A673 (cell line): ENCODE results near the gene LMF1. TPM values are rescaled to one million over a fixed set of nuclear protein-coding genes. Genes with fewer than 3 reads are reported as not detected.

Source experiments
- BruUV-seq: library from RNA; stranded (reverse); fragments of 400-500 nt; replicated peaks from 2 replicates; lab custom pipeline; 2021; lab: Mats Ljungman, UMichigan
- CTCF ChIA-PET: fragments of 300-600 bp; sonication (Branson Sonifier 250); formaldehyde crosslinking; loops from one replicate; lab custom pipeline; 2022; ENCODE audit warnings: antibody characterized with exemption; lab: Charles Lee
- POLR2A ChIA-PET: fragments of 300-600 bp; sonication (Branson Sonifier 250); formaldehyde crosslinking; loops from one replicate; lab custom pipeline; 2022; ENCODE audit warnings: antibody characterized with exemption; ENCODE audit not compliant: low non-redundant PET; lab: Charles Lee
- DNase-seq: peaks from one replicate; pipeline ENCODE4 v3.0.0-alpha.2; 2015; ENCODE audit warnings: low spot score
- H3K27ac ChIP-seq: fragments of 200-600 bp; sonication (generic); 2 replicates; pipeline ENCODE4 v1.5.1; 2016; ENCODE audit warnings: mixed run types, low read depth, mild to moderate bottlenecking, mixed read lengths, antibody characterized with exemption, low read length; ENCODE audit not compliant: poor library complexity, severe bottlenecking
- H3K27me3 ChIP-seq: fragments of 200-600 bp; sonication (generic); replicated peaks from 2 replicates; pipeline ENCODE4 v1.6.1; 2017; ENCODE audit warnings: mixed run types, low read depth, mild to moderate bottlenecking, mixed read lengths, antibody characterized with exemption, low read length; ENCODE audit not compliant: insufficient read depth, poor library complexity
- H3K36me3 ChIP-seq: fragments of 200-600 bp; sonication (generic); 2 replicates; pipeline ENCODE4 v1.6.1; 2016; ENCODE audit warnings: mixed run types, mild to moderate bottlenecking, mixed read lengths, antibody characterized with exemption, low read length; ENCODE audit not compliant: insufficient read depth, poor library complexity, severe bottlenecking
- H3K4me1 ChIP-seq: fragments of 200-600 bp; sonication (generic); 2 replicates; pipeline ENCODE4 v1.6.1; 2017; ENCODE audit warnings: mixed run types, mild to moderate bottlenecking, mixed read lengths, antibody characterized with exemption, low read length; ENCODE audit not compliant: insufficient read depth, poor library complexity, severe bottlenecking
- H3K4me3 ChIP-seq: fragments of 200-600 bp; sonication (generic); 2 replicates; pipeline ENCODE4 v1.5.1; 2016; ENCODE audit warnings: low read depth, mixed run types, mild to moderate bottlenecking, mixed read lengths, low read length; ENCODE audit not compliant: poor library complexity, severe bottlenecking
- H3K9me3 ChIP-seq: fragments of 200-600 bp; sonication (generic); 2 replicates; pipeline ENCODE4 v1.6.1; 2016; ENCODE audit warnings: mixed run types, low read depth, mild to moderate bottlenecking, mixed read lengths, antibody characterized with exemption, low read length; ENCODE audit not compliant: poor library complexity, severe bottlenecking
- CTCF ChIP-seq: fragments of 300-800, 200-600 bp; sonication (generic); conservative IDR thresholded peaks from 2 replicates; pipeline ENCODE4 v1.5.1; 2017; ENCODE audit warnings: low read depth, mild to moderate bottlenecking, antibody characterized with exemption, low read length, moderate library complexity, mixed read lengths
- EZH2 ChIP-seq: fragments of 200-600 bp; sonication (generic); IDR thresholded peaks from 2 replicates; pipeline ENCODE4 v1.6.1; 2017; ENCODE audit warnings: borderline replicate concordance, low read depth, mild to moderate bottlenecking, mixed read lengths, antibody characterized with exemption, low read length; ENCODE audit not compliant: poor library complexity, severe bottlenecking
- intact Hi-C: fragments of 100-400 bp; cut with micrococcal nuclease; formaldehyde crosslinking; loops from one replicate; pipeline ENCODE4 v1.10.0; 2022; ENCODE audit not compliant: unreplicated experiment
- total RNA-seq: library from RNA; stranded (reverse); gene quantifications from 2 replicates; pipeline ENCODE4 v1.2.3, GENCODE V29; 2021

The LMF1 gene
- total RNA-seq, 1 experiment from 2014 or later = 21.0 TPM

GRCh38 chr16:931626-932500, 38.9 kb downstream of the LMF1 start:
- BruUV-seq = no TSS peak

GRCh38 chr16:931171-931570, 39.6 kb downstream of the LMF1 start:
- no peak overlapping the region for H3K27ac ChIP-seq
- H3K27me3 ChIP-seq = no peaks in the 10 kb centered on the region
- intact Hi-C loops = no loop called here
- POLR2A ChIA-PET = no interaction called here
- DNase-seq = no peak
- H3K36me3 ChIP-seq = peaks cover 6% of the 10 kb centered on the region
- H3K9me3 ChIP-seq = no peaks in the 10 kb centered on the region
- H3K4me1 ChIP-seq = no peaks in the 10 kb centered on the region
- BruUV-seq = no TSS peak
- CTCF ChIA-PET = no interaction called here
- H3K4me3 ChIP-seq = no peak overlapping the region
- TF ChIP-seq EZH2 = no peak
- TF ChIP-seq CTCF = no peak

More at GRCh38 chr16:931626-932500, 38.9 kb downstream of the LMF1 start:
- peaks cover 6% of the 10 kb centered on the region for H3K36me3 ChIP-seq
- intact Hi-C loops = no loop called here
- no peak for TF ChIP-seq CTCF
- TF ChIP-seq EZH2 = no peak
- no peak overlapping the region for H3K27ac ChIP-seq
- H3K4me1 ChIP-seq = no peaks in the 10 kb centered on the region
- DNase-seq = no peak
- no peaks in the 10 kb centered on the region for H3K9me3 ChIP-seq
- POLR2A ChIA-PET = no interaction called here
- H3K4me3 ChIP-seq = no peak overlapping the region
- CTCF ChIA-PET = no interaction called here
- H3K27me3 ChIP-seq = no peaks in the 10 kb centered on the region

GRCh38 chr16:930511-930910, 40.3 kb downstream of the LMF1 start:
- no peaks in the 10 kb centered on the region for H3K9me3 ChIP-seq
- H3K4me1 ChIP-seq = no peaks in the 10 kb centered on the region
- CTCF ChIA-PET = no interaction called here
- no peaks in the 10 kb centered on the region for H3K27me3 ChIP-seq
- H3K4me3 ChIP-seq = no peak overlapping the region
- TF ChIP-seq EZH2 = no peak
- TF ChIP-seq CTCF = no peak
- H3K27ac ChIP-seq = no peak overlapping the region
- intact Hi-C loops = no loop called here
- peaks cover 6% of the 10 kb centered on the region for H3K36me3 ChIP-seq
- POLR2A ChIA-PET = no interaction called here
- DNase-seq = no peak
- BruUV-seq = no TSS peak
